DMS153 treated with DMSO at 0.1 percent for 48 hours (cell line): ENCODE data around the gene TREML1.
"Not testable (repeated sequence)": the region's sequence is repeated elsewhere in the genome, so short reads cannot be mapped to it uniquely, and the experiment has no call there.

Source experiments
- DNase-seq: peaks from one replicate; lab custom pipeline; 2025; ENCODE audit not compliant: unreplicated experiment; lab: John Stamatoyannopoulos, UW

The TREML1 gene

GRCh38 chr6:41153992-41154625 is at the start of gene TREML1:
TREML1 (minus strand) TSS chr6:41154347; CDS start chr6:41154288, 59 bp downstream.
- no peak for DNase-seq

GRCh38 chr6:41201764-41202173 is 47.6 kb upstream of the TREML1 start:
- DNase-seq, result no peak

GRCh38 chr6:41200901-41201763 is 47.0 kb upstream of the TREML1 start, which contains the start of gene TREML2:
TREML2 (minus strand) TSS chr6:41201149; CDS start chr6:41201008, 141 bp downstream.
- DNase-seq, result no peak

GRCh38 chr6:41200296-41200900 is 46.3 kb upstream of the TREML1 start:
- DNase-seq, result no peak

GRCh38 chr6:41199552-41200246 is 45.6 kb upstream of the TREML1 start:
- DNase-seq, result no peak

- DNase-seq, result no peak
Measured at GRCh38 chr6:41197234-41197633, 43.1 kb upstream of the TREML1 start.

GRCh38 chr6:41194386-41194785 is 40.2 kb upstream of the TREML1 start:
- no peak for DNase-seq

GRCh38 chr6:41193884-41194283 is 39.7 kb upstream of the TREML1 start:
- no peak for DNase-seq

- no peak for DNase-seq
Measured at GRCh38 chr6:41193171-41193734, 39.1 kb upstream of the TREML1 start.

- DNase-seq, result no peak
Measured at GRCh38 chr6:41191569-41191968, 37.4 kb upstream of the TREML1 start.

GRCh38 chr6:41190791-41191190 is 36.6 kb upstream of the TREML1 start:
- DNase-seq, result no peak

- no peak for DNase-seq
Measured at GRCh38 chr6:41189967-41190366, 35.8 kb upstream of the TREML1 start.

GRCh38 chr6:41189046-41189445 is 34.9 kb upstream of the TREML1 start:
- DNase-seq, result not testable (repeated sequence)

GRCh38 chr6:41187924-41188886 is 34.1 kb upstream of the TREML1 start:
- no peak for DNase-seq

- no peak for DNase-seq
Measured at GRCh38 chr6:41186031-41186562, 31.9 kb upstream of the TREML1 start.

- DNase-seq, result no peak
Measured at GRCh38 chr6:41184761-41185160, 30.6 kb upstream of the TREML1 start.

GRCh38 chr6:41182069-41183034 is 28.2 kb upstream of the TREML1 start:
- DNase-seq, result peak; percentile 47

GRCh38 chr6:41181566-41181965 is 27.4 kb upstream of the TREML1 start:
- DNase-seq, result no peak
